H1 (cell line): Measurements from ENCODE around the gene ADAT3. TPM values are rescaled to one million over a fixed set of nuclear protein-coding genes. Genes with fewer than 3 reads are reported as not detected.

Source experiments
- HDAC6 ChIP-seq: IDR thresholded peaks from one replicate; pipeline ENCODE4 v1.7.1; 2012; ENCODE audit warnings: low read depth, mild to moderate bottlenecking, inconsistent platforms, low read length, moderate library complexity
- MAFK ChIP-seq: IDR thresholded peaks from 2 replicates; pipeline ENCODE4 v1.6.1; 2012; ENCODE audit warnings: low read depth, mild to moderate bottlenecking, improper control_type of control experiment, low read length
- TAF7 ChIP-seq: optimal IDR thresholded peaks from 2 replicates; pipeline ENCODE3; 2011; ENCODE audit warnings: low read depth, mild to moderate bottlenecking, inconsistent platforms, low read length, moderate library complexity, borderline replicate concordance
- polyA plus RNA-seq, 7 experiments: library from polyadenylated mRNA; depleted of rRNA in 3 of 7; stranded (reverse) in 5 of 7; unstranded in 2 of 7; fragments of >200 nt in 5 of 7; fragments of 200-250 nt in 2 of 7; gene quantifications; 1 replicate in 5 of 7; 2 replicates in 1 of 7; 4 replicates in 1 of 7; pipeline versions ENCODE4 v1.2.1 to v1.2.3, GENCODE V29; 2011 to 2013; ENCODE audit warnings: missing spikeins in 2 of 7, mixed read lengths in 2 of 7
- total RNA-seq: library from RNA; stranded (reverse); fragmentation: NEBNext Ultra II Directional; extraction: Animal tissue kit (Norgen Biotek cat#: 25700); gene quantifications from 2 replicates; pipeline ENCODE4 v1.2.1, GENCODE V29; 2021

Gene ADAT3
- total and polyA plus RNA-seq, 2 of the 8 experiments (the other 6 are each of a cell fraction or from before 2014, with no cell fraction given) = 5.4 to 10.8 TPM

DNA sequence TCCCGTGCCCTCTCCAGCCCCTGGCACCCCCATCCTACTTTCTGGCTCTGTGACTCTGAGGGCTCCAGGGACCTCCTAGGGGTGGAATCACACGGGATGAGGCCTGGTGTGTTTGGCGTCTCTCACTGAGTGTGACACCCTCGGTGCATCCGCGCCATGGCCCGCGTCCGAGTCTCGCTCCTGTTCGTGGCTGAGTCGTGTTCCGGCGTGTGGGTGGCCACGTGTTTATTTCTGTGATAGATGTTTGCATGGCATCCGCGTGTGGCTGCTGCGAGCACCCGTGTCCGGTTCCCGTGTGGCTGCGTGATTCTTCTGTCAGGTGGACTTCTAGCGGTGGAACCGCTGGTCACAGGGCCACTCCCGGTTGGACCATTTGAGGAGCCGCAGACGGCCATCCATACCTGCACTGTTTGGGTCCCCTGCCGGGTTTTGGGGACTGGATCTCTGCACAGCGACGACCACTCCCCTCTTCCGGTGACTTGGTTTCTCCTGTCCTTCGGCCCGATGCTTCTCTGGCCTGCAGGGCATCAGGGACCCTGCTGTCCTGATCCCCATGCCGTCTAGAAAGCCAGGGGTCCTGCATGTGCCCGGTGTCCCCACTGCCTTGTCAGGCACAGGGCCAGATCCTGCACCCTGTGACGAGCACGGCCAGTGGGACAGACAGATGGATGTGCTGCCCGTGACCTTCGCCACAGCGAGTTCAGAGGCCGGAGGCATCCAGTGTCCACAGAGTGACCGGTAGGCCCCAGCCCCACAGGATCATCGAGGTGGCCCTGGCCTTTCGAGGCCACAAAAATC is 44.3 kb downstream of the ADAT3 start (continued):
- TF ChIP-seq MAFK (no peak), HDAC6 (no peak), TAF7 (no peak)
